Medulla oblongata (tissue), 1 donor: ENCODE data around the gene NLRP1.
"Not testable (repeated sequence)": the region's sequence is repeated elsewhere in the genome, so short reads cannot be mapped to it uniquely, and the experiment has no call there.

ENCODE experiments used
- DNase-seq: peaks from one replicate; pipeline ENCODE4 v3.0.0-alpha.2; 2015; ENCODE audit errors: extremely low spot score

Gene NLRP1

GRCh38 chr17:5587438-5588032, 3.2 kb upstream of the NLRP1 start:
- peak; percentile 98 for DNase-seq

GRCh38 chr17:5585836-5586521, 1.7 kb upstream of the NLRP1 start:
- no peak for DNase-seq

GRCh38 chr17:5585287-5585794, 1.0 kb upstream of the NLRP1 start:
- no peak for DNase-seq

GRCh38 chr17:5583426-5584382, 605 bp downstream of the NLRP1 start:
- DNase-seq = no peak

- no peak for DNase-seq
These were observed 1.8 kb downstream of the NLRP1 start for GRCh38 chr17:5582209-5583185.

- DNase-seq = no peak
These were observed 2.7 kb downstream of the NLRP1 start for GRCh38 chr17:5581655-5582054.

- DNase-seq = no peak
These were observed 3.3 kb downstream of the NLRP1 start for GRCh38 chr17:5580969-5581368.

- DNase-seq = peak; percentile 44
These were observed 3.9 kb downstream of the NLRP1 start for GRCh38 chr17:5580367-5580766.

GRCh38 chr17:5578768-5579167, 5.5 kb downstream of the NLRP1 start:
- not testable (repeated sequence) for DNase-seq

GRCh38 chr17:5573017-5573416, 11.3 kb downstream of the NLRP1 start:
- DNase-seq = not testable (repeated sequence)

- no peak for DNase-seq
These were observed 13.0 kb downstream of the NLRP1 start for GRCh38 chr17:5571281-5571680.

GRCh38 chr17:5565808-5566207, 18.5 kb downstream of the NLRP1 start:
- DNase-seq = no peak

- no peak for DNase-seq
These were observed 20.9 kb downstream of the NLRP1 start for GRCh38 chr17:5563456-5563855.

GRCh38 chr17:5562661-5563360, 21.5 kb downstream of the NLRP1 start:
- DNase-seq = no peak

GRCh38 chr17:5561736-5562571, 22.4 kb downstream of the NLRP1 start:
- DNase-seq = no peak

GRCh38 chr17:5560361-5560988, 23.8 kb downstream of the NLRP1 start:
- DNase-seq = no peak

- DNase-seq = no peak
These were observed 25.2 kb downstream of the NLRP1 start for GRCh38 chr17:5558815-5559785.

GRCh38 chr17:5557990-5558389, 26.3 kb downstream of the NLRP1 start:
- no peak for DNase-seq
